Prostate gland (tissue), 2 donors: ENCODE results near the gene ANGEL2.

Source experiments
- POLR2A ChIP-seq: fragments of 450-650 bp; IDR thresholded peaks from one replicate; pipeline ENCODE4 v1.6.1; 2016; ENCODE audit warnings: antibody characterized with exemption, mild to moderate bottlenecking
- POLR2AphosphoS5 ChIP-seq: sonication (generic); formaldehyde crosslinking; IDR thresholded peaks from one replicate; pipeline ENCODE4 v1.6.1; 2017; ENCODE audit warnings: antibody characterized with exemption
- TF ChIP-seq, protein P1 (sequence below), 4 experiments: fragments of 200-600 bp in 2 of 4; fragments of 450-650 bp in 2 of 4; sonication (generic) in 2 of 4; IDR thresholded peaks; 1 replicate in 3 of 4; 2 replicates in 1 of 4; pipeline ENCODE4 v1.5.1; 2016 to 2019; ENCODE audit warnings: antibody characterized with exemption in 4 of 4, mild to moderate bottlenecking in 2 of 4, moderate library complexity in 2 of 4

DNA sequence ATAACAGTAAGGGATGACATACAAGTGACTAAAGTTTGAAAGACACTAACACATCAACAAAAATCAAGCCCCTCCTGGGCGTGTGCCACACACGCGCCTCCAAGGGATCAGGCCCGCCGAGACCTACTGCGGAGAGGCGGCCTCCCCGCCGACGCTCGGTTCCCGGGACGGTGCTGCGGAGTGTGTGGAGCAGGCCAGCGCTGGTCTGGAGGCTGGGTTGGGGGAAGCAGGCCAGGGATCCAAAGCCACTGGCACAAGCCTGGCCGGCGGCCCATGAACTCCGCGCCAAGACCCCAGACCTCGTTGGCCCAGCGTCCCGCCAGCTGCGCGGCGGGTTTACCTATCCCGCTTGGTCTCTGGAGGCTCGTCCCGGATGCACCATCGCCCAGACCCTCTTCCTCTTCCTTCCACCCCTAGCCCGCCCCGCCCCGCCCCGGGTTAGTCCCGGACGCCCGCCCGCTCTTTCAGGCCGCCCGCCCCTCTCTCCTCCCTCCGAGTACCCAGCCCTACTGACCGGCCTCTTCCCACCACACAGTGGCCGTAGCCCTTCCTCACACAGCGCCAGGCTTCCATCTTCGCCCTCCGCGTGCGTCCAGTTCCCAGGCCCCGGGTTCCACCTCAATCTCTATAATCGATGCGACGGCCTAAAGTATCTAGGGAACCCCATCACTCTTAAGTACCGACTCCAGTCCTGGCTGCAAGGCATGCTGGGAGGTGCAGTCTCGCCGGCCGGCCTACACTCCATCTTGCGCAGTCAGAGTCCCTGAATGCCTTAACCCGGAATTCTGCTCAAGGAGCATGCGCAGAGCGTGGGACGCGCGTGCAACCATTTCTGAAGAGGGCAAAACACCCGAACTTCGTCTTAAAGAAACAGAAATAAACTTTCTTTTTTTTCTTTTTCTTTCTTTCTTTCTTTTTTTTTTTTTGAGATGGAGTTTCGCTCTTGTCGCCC is at the start of gene ANGEL2:
- TF ChIP-seq, protein P1, sequence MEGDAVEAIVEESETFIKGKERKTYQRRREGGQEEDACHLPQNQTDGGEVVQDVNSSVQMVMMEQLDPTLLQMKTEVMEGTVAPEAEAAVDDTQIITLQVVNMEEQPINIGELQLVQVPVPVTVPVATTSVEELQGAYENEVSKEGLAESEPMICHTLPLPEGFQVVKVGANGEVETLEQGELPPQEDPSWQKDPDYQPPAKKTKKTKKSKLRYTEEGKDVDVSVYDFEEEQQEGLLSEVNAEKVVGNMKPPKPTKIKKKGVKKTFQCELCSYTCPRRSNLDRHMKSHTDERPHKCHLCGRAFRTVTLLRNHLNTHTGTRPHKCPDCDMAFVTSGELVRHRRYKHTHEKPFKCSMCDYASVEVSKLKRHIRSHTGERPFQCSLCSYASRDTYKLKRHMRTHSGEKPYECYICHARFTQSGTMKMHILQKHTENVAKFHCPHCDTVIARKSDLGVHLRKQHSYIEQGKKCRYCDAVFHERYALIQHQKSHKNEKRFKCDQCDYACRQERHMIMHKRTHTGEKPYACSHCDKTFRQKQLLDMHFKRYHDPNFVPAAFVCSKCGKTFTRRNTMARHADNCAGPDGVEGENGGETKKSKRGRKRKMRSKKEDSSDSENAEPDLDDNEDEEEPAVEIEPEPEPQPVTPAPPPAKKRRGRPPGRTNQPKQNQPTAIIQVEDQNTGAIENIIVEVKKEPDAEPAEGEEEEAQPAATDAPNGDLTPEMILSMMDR (IDR thresholded peaks at IDR 0.05) = no peak
- peak; percentile 21 for TF ChIP-seq POLR2A
- TF ChIP-seq POLR2AphosphoS5 = peak; percentile 96
